EL (cell line): ENCODE data around the gene NHLRC1.
"Not testable (repeated sequence)": the region's sequence is repeated elsewhere in the genome, so short reads cannot be mapped to it uniquely, and the experiment has no call there.

Source experiments
- DNase-seq: peaks from one replicate; pipeline ENCODE4 v3.0.0-alpha.2; 2016

NHLRC1 gene

DNA sequence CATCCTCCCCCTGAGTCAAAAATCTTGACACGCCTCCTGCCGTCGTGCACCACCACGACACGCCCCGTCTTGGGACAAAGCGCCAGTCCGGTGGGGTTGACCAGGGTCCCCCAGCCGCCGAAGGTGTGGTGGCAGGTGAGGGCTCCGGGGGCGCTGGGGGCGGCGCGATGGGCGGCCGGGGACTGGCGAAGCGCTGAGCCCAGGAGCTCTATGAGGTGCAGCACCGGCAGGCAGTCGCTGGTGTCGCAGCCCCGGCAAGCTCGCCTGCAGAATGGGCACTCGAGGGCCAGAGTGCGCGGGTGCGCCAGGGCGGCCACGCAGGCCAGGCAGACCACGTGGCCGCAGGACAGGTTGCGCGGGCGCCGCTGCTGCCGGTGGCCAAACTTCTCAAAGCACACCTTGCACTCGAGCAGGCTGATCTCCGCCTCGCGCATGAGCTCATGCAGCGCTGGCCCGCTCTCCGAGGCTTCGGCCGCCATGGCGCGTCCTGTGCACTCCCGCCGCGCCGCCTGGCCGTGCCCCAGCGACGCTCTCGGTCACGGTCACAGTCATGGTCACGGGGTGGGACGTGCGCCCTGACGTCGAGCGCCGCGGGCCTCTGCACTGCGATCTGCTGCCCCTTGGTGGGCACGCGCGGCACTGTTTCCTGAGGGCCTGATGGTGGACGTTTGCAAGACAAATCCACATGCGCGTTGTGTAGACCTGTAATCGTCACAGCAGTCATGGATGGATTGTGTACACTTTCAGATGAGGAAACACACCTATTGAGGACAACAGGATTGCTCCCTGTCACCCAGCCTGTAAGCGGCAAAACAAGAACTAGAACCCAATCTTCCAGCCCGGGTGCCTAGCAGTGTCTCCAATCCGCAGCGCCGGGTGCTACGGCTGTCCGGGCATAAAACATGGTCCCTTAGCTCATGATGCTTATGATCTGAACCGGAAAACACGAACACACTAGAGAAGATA is at the start of gene NHLRC1:
Gene NHLRC1, minus strand, starts transcription at position 550 of the 966 bp plus-strand sequence. Its CDS starts 71 bp downstream, at position 479.
- peak; percentile 88 for DNase-seq

DNA sequence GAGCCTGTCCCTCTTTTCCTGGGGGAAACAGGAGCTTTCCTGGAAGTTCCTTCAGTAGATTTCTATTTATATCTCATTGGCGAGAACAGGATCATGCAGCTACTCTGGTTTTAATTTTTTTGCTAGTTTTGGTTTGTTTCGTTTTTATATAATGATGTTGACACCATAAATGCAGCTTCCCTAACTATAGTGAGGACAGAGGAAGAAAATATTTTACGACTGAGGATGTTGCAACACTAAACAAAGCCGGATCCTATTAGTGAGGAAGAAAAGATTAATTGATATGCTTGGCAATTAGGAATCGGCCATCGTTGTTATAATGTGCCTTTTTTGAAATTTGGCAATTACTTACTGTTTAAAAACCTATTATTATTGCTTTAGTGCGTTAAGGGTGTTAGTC is 49.4 kb upstream of the NHLRC1 start:
- DNase-seq, result no peak

DNA sequence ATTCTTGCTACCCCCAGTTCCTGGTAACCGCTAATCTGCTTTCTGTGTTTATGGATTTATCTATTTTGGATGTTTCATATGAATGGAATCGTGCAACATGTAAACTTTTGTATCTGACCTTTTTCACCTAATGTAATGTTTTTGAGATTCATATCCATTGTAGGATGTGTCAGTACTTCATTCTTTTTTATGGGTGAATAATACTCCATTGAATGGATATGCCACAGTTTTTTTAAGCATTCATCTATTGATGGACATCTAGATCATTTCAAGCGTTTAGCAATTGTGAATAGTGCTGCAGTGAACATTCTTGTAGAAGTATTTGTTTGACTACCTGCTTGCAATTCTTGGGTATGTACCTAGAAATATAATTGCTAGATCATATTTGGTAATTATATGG is 45.8 kb upstream of the NHLRC1 start:
- DNase-seq, result no peak

DNA sequence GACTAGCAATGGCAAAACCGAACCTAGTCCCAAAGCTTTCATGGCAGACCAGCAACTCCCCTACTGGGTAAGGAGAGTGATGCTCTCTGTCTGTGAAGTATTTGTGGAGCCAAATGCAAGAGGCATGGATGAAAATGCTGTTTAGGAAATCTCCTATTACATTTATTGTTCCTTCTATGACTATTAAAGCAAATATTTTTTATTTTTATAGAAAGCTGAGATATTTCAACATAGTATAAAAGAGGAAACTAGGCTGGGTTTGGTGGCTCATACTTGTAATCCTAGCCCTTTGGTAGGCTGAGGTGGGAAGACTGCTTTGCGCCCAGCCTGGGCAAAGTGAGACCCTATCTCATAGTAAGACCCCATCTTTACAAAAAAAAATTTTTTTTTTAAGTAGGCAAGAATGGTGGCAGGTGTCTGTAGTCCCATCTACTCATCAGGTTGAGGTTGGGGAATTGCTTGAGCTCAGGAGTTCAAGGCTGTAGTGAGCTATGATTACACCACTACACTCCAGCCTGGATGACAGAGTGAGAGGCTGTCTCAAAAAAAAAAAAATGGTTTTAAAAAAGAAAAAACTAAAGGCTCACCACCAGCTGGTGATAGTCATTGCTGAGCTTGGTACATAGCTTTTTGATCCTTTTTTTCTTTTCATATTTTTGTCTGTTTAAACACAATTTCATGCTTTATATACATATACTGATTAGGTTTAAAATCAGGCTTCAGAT is 44.0 kb upstream of the NHLRC1 start:
- DNase-seq, result peak; percentile 19

DNA sequence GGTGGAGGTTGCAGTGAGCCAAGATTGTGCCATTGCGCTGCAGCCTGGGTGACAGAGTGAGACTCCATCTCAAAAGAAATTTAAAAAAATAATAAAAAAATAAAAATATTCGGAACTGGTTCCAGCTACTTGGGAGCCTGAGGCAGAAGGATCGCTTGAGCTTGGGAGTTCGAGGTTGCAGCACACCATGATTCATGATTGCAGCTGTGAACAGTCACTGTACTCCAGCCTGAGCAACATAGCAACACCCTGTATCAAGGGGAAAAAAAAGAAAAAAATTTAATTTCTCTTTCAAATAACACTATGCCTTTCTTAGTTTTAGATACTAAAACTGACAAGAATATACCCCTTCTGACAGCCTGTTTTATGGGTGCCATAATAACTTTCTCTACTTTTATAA is 43.3 kb upstream of the NHLRC1 start:
- DNase-seq, result no peak

DNA sequence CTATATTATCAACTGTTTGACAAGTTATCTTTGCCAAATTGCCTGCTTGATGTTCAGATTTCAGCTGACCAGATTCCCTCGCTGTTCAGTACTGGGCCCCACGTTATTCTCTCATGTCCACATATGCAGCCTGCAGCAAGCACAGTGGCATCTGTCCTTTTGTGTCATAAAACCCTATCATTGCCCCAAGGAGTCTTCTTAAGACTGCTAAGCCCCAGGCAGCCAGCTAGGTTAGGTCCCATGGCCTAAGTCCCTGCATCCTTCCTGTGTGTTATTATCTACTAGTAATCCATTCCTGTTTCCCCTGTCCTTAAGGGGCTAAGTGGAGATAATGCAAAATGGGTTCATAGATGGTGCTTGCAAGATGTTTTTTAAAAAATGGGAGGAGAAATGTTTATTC is 39.9 kb upstream of the NHLRC1 start:
- no peak for DNase-seq

DNA sequence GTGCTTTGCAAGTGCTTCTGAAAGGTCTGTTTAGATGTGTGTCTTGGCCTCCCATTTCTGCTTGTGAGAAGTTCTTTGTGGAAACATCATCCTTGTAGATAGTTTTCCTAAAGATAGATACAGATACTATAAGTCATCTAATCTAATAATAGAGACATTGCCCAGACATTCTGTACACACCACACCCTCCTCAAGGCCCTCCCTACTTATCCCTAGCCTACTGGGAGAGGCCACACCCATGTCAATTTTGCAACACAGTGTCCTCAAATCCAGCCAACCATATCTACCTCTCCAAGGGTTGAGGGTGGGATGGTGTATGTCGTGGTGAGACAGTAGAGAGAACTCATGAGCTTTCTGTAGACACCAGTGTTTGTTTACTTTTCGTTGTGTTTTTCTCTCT is 39.0 kb upstream of the NHLRC1 start:
- no peak for DNase-seq

DNA sequence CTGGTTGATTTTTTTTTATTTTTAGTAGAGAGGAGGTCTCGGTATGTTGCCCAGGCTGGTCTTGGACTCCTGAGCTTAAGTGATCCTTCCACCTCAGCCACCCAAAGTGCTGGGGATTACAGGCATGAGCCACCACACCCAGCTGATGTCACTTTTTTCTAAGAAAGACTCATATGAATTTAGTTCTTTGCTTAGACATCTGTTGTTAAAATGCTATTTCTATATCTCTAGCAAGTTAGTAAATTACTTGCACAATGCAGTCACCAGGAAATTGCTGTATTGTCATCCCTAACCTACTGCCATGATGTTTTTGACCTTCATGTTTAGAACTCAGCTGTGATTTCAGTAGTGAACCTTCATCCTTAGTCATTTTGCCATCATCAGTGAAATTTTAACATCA is 38.4 kb upstream of the NHLRC1 start:
- DNase-seq, result no peak

DNA sequence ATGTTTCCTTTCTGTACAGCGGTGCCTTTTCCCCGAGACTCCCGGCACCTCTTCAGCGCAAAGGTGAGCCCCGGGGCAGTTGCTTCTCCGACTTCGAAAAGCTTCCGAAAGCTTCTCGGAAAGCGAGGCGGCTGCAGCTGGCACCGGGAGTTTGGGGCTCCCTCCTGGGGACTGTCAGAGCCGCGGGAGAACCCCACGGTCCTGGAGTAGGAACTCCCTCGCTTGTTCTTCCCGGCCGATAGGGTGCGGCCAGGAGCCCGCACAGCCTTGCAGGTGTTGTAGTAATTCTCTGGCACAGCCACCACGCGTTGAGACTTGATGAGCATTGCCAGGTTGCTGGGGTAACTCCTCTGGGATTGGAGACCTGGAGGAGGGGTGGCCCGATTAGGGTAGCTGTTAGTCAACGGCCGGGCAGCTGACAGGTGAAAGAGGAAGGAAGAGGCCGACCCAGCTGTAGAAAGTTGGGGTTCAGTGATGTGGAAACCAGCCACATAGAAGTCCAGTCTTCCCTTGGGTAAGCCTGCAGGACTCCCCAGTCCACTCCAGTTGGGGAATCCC is 33.5 kb upstream of the NHLRC1 start:
- DNase-seq, result peak; percentile 48

DNA sequence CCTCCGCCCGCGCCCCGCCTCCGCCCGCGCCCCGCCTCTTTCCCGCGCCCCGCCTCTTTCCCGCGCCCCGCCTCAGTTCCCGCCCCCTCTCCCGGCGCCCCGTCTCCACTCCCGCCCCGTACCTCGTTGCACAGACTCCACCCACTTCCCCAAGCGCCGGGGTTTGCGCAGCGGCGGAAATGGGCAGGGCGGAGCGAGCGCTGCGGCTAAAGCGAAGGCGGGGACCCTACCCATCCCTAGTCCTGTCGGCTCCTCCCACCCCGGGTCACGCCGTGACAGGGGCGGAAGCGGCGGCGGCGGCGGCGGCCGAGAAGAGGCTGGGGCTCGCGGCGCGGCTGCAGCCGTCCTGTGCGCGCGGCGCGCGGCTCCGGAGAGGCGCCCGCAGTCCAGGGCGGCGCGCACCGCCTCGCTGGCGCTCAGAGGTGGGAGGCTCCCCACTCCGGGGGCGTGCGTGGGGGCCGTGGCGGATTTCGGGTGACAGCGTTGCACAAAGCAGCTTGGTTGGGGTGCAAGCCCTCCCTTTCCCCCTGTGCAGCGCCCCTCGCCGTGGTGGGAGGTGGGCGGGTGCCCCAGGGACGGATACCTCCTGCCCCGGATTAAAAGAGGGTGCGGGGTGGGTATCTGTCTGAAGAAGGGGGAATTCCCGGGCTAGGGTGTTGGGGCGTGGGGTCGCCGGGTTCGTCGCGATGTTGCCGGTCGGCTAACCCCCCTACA is 32.8 kb upstream of the NHLRC1 start, which contains the start of gene KDM1B:
Gene KDM1B, plus strand, starts transcription at position 273 of the 714 bp plus-strand sequence. CDS start 4,474 bp downstream, outside the sequence.
- DNase-seq, result peak; percentile 99

DNA sequence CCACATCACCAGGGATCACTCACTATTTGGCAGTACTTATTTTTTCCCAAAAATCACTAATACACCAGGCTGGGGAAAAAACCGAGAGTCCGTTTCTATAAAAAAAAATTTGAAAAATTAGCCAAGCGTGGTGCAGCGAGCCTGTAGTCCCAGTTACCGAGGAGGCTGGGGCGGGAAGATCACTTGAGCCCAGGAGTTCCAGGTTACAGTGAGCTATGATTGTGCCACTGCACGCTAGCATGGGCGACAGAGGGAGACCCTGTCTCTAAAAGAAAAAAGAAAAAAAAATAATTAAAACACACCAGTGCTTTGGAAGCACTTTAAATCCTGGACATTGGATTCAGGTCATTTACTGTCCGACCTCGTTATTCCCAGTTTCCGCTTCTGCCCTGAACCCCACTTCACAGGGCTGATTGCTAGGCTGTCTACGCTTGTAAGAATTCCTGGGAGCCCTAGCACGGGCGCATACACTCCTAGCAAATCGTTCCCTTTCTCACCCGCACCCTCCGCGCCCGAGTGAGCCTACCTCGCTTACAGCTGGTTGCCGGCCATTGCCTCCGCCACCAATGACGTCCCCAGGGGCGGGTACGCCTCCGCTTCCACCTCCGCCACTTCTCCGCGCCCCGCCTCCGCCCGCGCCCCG is 32.2 kb upstream of the NHLRC1 start, which contains the start of gene TPMT:
Gene TPMT, minus strand, starts transcription at position 571 of the 643 bp plus-strand sequence. CDS start 5,950 bp downstream, outside the sequence.
- no peak for DNase-seq

DNA sequence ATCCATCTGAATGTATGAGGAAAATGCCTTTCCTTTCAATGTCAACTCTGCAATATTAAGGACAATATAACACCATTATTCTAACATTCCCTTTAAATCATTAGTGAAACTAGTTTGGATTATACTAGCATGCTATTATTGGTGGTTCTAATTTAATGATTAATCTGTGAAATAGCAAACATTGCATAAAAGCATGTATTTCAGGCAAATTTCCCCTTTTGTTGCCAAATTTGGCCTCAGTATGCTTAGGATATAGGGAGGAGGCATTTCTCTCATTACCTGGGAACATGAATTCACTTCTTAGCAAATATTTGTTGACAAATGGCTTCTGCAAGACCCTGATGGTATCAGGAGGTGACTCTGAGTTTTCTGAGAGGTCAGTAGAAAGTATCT is 30.8 kb upstream of the NHLRC1 start:
- no peak for DNase-seq

DNA sequence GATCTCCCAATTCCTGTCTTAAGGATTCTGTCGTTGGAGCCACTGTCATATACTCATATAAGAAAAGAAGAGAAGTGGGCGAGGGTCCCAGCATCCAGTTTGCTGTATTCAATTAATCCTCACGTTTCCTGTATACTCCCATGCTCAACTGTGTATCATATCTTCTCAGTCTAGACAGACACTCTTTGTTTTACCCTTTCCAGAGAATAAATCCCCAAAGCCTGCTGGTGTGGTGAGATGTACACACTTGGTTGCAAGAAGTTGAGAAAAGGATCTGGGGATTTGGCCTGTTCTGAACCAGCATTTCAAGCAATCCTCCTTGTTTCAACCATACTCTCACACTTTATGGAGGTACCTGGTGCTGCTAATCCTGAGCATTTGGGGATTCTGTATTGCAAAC is 29.3 kb upstream of the NHLRC1 start:
- no peak for DNase-seq

DNA sequence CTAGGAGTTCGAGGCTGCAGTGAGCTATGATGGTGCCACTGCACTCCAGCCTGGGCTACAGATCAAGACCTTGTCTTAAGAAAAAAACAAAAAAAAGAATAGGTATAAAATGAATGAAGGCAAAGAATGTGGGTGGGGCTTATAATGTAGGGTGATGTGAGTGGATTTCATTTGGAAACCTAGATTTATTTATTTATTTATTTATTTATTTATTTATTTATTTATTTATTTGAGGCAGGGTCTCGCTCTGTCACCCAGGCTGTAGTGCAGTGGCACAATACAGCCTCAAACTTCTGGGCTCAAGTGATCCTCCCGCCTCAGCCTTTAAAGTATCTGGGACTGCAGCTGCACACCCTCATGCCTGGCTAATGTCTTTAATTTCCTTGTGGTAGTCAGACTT is 28.9 kb upstream of the NHLRC1 start:
- DNase-seq, result not testable (repeated sequence)

DNA sequence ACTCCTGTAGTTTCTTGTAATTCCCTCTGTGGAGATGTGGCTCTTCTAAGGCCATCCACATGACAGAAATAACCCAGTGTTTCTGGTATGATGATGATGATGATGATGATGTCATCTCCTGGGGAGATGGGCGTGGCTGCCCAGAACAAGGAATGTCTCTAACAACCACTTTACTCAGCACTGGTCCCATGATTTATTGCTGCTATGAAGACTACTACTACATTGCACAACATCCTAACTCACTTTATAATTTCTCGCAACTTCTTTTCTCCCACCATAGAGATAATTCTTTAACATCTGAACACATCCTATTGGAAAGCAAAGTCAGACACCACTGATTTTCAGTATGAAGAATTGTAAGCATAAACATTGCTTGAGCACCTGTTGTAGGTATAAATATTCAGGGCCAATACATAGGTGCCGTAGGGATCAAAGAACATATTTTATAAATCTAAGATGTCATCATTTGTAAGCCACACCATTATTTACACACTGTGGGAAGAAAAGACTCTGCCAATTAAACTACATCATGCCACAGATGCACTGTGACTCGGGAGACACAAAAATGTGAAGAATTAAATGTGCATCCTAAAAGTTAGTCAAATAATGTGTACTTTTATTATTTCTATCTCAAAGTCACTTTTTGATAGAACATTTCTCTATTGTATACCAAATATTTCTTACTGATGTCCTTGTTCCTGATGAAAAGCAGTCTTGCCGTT is 26.0 kb upstream of the NHLRC1 start:
- peak; percentile 96 for DNase-seq

DNA sequence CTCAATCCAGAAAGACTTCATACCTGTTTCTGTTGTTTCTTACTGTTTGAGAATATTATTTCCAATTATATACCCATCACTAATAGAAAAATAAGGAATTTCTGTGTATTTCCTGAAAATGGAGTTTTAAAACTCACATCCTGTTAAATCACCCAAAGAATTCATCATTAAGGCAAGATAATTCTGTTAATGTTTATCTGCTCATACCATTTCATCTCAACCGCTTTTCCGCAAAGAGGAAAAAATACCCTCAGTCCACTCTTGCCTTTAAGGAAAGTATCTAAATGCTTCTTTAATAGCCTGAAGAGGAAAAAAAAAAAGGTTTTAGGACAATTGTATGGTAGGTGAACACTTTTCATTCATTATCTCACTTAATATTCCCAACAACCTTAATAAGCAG is 25.1 kb upstream of the NHLRC1 start:
- DNase-seq, result no peak

DNA sequence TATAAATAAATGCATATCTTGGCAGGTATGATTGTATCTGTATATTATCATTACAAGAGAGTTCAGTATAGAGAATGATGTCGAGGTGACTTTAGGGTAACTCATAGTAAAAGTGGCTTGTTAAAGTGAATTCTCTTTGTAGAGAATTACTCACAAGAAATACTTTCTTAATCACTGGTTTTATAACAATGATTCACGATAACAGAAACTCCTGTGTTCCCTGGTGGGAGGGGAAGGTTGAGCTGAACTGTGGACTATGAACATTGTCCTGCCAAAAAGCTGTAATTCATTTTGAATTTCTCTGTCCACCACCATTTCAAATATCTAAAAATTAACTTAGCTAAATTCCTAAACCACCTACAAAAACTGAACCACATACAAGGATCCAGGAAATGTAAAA is 24.7 kb upstream of the NHLRC1 start:
- peak; percentile 65 for DNase-seq

DNA sequence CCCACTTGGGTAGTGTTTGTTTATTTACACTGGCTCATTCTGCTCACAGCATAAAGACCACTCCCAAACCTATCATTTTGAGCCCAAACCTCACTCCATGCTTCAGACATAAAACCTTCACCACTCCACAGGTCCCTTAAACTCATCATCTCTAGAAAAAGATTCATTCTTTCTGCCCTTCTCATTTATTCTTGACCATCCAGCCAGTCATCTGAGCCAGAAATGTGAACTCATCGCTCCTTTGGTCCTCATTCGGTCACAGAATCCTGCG is 20.0 kb upstream of the NHLRC1 start:
- no peak for DNase-seq

DNA sequence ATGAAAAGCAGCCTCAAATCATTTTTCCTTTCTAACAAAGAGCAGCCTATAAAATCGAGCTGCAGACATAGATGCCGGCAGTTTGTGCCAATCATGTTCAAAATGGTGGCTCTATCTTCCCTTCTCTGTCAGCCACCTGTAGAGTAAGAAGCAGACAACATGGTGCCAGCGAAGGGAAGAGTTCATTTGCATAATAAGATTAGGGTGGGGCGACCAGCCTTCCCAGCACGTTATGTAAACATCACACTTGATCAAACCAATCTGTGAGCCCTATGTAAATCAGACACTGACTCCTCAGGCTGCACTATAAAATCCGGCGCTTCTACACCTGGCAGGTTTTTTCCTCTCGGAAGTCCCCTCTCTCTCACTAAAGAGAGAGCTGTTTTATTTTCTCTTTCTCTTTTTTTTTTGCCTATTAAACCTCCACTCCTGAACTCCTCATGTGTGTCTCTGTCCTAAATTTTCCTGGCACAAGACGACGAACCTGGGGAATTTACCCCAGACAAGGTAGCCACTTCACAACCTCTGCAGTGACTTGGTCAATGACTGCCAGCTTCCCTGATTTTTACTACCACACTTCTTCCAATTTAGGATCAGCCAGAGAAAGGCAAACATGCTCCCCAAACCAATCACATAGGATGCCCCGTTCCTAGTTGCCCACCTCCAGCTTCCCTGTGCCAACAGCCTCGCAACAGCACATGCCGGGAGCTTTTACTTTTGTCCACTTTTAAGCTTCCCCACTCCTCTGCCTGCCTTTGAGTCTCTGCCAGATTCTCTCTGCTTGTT is 19.5 kb upstream of the NHLRC1 start:
- DNase-seq, result no peak

DNA sequence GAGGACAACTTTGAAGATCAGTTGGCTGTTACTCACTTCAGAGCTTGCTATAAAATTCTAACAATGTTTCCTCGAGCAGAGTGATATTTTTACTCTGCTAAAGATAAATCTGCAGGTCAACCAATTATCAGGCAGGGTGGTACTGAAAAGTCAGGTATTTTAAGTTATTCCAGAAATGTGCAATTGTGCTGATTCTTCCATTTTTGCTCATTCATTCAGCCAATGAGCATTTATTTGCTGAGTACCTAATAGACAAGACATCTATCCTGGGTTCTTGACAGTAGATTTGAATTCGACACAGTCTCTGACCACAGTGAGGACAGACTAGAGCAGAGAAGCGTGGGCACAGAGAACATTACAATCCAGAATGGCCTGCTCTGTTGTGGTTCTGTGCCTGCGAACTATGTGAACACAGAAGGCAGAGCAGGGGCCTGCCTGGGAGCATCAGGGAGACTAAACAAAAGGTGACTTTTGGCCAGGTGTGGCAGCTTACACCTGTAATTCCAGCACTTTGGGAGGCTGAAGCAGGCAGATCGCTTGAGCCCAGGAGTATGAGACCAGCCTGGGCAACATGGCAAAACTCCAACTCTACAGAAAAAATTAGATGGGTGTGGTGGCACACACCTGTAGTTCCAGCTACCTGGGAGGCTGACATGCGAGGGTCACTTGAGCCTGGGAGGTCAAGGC is 17.6 kb upstream of the NHLRC1 start:
- no peak for DNase-seq
